DMS153 treated with DMSO at 0.1 percent for 48 hours (cell line): ENCODE results near the gene JPT1.
"Not testable (repeated sequence)": the region's sequence is repeated elsewhere in the genome, so short reads cannot be mapped to it uniquely, and the experiment has no call there.

Experiments used
- DNase-seq: peaks from one replicate; lab custom pipeline; 2025; ENCODE audit not compliant: unreplicated experiment; lab: John Stamatoyannopoulos, UW

Gene JPT1

DNA sequence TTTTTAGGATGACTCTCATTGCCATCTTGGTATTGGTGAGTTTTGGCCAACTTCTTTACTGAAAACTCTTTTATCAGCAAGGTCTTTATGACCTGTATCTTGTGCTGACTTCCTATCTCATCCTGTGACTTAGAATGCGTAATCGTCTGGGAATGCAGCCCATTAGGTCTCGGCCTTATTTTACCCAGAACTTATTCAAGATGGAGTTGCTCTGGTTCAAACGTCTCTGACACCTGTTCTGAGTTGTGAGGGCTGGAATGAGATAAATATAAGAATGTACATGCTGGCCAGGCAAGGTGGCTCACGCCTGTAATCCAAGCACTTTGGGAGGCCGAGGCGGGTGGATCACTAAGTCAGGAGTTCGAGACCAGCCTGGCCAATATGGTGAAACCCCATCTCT is 4.2 kb upstream of the JPT1 start:
- DNase-seq, result not testable (repeated sequence)

DNA sequence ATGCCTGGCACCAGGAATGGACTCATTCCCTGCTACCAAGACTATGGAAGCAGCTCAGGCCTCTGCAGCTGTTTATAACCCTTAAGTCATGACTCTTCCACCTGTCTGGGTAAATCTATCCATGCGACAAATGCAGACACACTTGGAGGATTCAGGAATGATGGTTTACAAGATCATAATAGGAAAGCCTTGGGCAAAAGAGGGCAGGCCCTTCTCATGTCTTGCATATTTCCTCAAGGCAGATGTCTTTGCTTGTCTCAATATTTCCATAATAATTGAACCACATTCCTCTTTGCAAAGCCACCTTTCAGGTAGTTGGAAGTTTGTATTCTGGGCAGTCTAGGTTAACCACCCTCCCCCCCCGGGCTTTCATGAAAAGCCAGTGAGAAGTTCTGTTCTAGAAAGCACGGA is 884 bp upstream of the JPT1 start:
- no peak for DNase-seq

DNA sequence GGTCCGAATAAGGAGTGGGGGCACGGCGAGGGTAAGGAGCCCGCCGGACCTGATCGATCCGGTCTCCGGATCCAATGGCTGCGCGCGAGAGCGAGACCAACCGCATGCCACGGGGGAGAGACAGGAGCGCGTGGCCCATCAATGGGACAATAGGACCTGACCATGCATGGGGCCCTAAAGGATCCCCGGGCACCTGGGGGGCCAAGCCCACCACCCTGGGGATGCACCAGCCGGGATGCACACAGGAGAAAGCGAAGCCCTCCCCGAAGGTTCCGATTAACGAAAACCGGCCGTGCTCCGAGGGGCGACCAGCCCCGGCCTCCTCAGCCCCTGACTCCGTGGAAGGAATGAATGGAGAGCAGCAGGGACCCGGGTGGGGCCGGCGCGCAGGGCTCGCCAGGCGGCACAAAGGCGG is 525 bp downstream of the JPT1 start:
- no peak for DNase-seq

DNA sequence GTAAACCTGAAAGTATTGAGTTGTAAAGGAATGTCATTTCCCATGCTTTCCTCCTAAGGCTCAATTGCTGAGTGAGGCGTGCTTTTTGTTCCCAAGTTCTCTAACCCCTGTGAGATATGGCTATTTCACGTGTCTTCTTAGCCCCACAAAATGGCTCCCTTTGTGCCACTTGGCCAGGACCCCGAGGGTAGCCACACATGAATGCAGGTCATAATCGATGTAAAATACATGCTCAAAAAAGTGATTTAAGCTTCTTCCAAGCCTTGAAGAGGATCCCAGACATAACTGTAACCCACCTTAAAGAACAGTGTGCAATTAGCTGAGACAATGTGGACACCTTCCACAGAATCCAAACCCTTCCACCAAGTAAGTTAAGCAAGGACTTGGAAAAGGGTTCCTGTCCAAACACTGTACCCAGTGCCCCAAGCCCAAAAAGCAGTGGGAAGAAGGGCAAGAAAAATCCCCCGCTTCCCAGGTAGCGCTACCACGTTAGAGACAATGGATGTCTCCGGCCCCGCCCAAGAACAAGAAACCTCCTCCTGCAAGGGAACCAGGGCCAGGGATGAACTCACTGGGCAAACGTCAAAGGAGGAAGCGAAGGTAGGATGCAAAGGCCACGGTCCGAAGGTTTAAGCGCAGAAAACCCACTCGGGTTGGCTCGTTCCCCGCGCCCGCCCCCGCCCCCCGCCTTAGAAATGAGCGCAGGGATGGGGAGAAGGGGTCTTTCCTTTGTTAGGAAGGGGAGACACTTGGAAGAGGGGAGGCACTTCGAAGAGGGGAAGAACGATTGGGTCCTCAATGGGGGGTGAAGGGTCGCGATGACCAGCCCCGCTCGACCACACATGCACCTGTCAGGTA is 1.2 kb downstream of the JPT1 start:
- DNase-seq, result peak; percentile 7

DNA sequence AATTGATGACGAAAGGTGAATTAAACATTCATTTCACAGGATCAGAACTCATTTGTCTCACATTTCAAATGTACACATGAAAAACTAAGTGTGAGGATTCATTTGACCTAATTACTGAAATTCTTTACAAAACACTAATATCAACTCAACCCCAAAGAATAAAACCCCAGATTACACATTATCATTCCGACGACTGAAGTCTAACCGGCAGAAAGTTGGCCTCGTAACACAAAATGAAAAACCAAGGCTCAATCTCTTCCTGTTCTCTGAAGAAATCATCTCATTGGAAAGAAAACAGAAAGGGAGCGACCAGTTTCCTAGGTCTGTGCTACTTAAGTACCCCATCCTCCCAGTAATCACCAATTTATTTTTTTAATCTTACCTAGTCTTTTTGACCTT is 1.8 kb downstream of the JPT1 start:
- DNase-seq, result no peak

DNA sequence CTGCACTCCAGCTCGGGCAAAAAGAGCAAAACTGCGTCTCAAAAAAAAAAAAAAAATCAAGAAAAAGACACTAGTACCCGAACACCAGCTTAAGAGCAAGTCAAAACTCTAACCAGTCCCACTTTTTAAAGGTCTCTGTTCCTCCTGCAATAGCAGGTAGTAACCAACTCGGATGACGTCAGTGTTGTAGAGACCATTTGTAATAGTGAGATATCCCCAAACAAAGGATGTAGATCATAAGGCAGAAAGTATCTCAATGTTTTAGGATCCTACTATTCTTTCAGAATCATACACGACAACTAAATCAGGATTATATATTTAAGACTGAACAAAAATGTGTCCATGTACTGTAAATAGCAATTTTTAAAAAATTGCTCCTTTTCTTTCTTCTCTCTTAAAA is 2.4 kb downstream of the JPT1 start:
- no peak for DNase-seq

DNA sequence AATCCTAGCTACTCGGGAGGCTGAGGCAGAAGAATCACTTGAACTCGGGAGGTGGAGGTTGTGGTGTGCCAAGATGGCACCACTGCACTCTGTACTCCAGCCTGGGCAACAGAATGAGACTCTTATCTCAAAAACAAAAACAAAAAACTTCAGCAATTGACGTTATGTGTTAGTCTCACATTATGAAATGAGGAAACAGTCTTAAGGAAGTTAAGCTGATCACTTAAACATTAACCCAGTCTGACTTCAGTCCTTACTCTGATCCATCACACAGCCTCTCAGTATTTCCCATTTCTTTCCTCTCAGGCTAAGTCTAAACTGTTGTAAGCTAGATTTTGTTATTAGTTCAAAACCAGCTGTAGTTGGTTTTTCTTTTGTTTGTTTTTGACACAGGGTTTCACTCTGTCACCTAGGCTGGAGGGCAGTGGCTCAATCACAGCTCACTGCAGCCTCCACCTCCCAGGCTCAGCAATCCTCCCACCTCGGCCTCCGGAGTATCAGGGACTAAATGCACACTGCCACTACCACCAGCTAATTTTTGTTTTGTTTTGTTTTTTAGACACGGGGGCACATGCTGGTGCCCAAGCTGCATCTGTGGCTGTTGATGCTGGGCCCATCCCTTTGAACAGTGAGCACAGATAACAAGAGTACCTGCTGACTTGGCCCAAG is 6.3 kb downstream of the JPT1 start:
- no peak for DNase-seq

DNA sequence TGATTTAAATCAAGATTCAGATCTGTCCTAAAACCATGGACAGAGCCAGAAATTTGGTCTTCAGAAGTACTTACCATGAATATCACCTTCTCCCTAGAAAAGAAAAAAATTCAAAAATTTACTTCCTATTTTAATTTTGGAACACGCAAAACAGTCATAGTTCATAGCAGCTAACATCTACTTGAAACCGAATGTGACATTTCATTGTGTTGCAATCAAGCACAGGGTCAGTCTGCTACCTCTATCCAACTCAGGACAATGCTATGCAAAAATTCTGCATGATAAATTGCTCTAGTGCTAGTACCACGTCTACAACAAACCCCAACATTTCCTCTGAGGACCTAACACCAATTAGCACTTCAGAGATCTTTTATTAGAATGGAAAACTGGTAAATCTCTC is 7.7 kb downstream of the JPT1 start:
- no peak for DNase-seq

DNA sequence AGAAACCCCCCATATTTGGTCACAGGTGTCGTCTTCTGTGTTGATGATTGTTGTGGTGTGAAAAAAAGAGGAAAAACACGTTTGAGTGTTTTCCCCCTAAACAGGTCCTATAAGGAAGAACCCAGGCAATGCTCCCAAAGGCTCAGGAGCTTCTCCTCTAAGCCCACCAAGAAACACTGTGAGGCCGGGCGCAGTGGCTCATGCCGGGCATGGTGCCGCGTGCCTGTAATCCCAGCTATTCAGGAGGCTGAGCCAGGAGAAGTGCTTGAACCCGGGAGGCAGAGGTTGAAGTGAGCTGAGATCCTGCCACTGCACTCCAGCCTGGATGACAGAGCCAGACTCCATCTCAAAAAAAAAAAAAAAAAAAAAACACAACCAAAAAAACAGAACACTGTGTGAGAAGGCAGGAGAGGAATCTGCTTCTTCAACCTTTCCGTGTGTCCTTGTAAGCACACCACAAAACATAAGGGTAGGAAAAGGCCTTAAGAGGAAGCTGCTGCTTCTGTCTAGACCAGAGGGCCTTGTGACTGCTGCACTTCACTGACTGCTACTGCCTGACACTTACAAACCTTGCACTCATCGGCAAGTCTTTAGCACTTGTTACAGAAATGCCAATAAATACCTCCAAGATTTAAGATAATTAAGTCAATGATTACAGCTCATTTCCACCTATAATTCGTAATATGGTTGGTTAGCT is 9.3 kb downstream of the JPT1 start:
- no peak for DNase-seq

DNA sequence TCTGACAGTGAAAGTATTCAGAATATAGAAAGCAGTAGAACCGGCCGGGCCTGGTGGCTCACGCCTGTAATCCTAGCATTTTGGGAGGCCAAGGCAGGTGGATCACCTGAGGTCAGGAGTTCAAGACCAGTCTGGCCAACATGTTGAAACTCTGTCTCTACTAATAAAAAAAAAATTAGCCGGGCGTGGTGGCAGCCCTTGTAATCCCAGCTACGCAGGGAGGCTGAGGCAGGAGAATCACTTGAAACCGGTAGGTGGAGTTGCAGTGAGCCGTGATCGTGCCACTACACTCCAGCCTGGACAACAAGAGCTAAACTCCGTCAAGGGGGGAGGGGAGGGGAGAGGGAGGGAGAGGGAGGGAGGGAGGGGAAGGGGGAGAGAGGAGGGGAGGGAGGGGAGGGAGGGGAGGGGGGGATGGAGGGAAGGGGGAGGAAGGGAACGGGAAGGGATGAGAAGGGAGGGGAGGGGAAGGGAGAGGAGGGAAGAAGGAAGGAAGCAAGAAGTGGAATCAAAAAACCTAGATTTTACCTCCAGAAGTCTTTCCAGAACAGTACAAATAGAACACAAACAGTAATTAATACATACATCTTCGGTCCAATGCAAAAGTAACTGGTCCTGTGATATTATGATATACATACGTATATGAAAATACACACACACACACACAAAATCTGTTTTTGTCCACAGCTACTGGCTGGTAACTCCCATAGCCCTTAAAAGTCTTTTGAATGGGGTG is 11.9 kb downstream of the JPT1 start:
- DNase-seq, result no peak

DNA sequence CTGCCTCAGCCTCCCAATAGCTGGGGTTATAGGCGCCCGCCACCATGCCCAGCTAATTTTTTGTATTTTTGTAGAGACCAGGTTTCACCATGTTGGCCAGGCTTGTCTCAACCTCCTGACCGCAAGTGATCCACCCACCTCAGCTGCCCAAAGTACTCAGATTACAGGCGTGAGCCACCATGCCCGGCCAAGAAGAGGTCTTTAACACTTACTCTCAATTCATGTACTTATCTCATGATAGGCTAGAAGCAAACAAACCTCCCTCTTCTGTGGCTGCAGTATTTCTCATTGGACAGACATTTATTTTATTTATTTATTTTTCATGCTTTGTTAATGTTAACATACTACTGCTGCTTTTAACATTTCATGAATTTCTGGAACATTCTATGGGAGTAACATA is 15.8 kb downstream of the JPT1 start:
- no peak for DNase-seq

DNA sequence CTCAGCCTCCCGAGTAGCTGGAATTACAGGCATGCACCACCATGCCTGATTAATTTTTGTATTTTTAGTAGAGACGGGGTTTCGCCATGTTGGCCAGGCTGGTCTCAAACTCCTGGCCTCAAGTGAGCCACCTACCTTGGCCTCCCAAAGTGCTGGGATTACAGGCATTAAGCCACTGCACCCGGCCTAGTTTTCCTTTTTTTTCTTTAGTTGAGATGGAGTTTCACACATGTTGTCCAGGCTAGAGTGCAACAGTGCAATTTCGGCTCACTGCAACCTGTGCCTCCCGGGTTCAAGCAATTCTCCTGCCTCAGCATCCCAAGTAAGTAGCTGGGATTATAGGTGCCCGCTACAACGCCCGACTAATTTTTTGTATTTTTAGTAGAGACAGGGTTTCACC is 16.6 kb downstream of the JPT1 start:
- not testable (repeated sequence) for DNase-seq

DNA sequence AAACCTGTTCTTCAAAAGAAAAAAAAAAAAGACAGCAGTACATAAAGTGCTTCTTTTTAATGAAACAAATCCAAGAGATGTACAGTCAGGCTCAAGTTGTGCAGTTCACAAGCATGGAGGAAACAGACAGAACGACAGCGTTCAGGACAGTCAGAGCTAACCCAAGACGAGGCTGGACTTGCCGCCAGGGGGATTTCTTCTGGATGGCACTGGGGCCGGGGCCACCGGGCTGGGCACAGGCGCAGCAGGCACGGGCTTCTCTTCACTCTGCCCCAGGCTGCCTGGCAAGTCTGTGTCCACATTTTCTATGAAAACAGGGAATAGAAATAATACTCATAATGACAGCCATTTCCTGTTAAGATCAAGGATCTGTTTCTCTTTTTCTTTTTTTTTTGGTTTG is 18.4 kb downstream of the JPT1 start:
- no peak for DNase-seq

DNA sequence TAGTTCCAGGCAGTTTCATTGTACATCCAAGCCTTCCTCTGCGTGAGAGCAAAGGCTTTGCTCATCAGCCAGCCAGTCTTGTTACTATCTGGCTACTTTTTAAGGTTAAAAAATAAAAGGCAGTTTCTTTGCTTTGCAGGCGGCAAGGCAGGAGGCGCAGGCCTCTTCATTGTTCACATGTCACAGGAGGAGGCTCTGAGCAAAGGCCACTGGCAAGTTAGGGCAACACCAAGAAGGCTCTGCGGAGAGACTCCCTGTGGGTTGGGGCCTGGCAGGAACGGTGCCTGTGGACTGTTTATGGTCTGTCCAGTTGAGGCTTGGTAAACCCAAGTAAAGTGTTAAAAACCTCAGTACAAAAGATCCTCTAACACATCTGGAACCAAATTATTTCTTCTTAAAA is 18.9 kb downstream of the JPT1 start:
- no peak for DNase-seq

DNA sequence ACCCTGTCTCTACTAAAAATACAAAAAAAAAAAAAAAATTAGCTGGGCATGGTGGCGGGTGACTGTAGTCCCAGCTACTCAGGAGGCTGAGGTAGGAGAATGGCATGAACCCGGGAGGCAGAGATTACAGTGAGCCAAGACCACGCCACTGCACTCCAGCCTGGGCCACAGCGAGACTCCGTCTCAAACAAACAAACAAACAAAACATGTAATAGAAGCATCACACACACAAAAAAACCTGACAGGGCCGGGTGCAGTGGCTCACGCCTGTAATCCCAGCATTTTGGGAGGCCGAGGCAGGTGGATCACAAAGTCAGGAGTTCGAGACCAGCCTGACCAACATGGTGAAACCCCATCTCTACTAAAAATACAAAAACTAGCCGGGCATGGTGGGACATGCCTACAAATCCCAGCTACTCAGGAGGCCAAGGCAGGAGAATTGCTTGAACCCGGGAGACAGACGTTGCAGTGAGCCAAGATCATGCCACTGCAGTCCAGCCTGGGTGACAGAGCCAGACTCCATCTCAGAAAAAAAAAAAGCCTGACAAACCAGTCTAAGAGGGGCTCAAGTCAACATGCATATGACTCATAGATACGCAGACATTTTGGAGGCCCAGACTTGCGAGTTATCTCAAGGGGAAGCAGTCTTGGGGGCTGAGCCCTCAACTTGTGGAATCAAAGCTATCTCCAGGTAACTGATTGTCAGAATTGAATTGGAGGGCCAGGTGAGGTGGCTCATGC is 20.5 kb downstream of the JPT1 start:
- DNase-seq, result not testable (repeated sequence)

DNA sequence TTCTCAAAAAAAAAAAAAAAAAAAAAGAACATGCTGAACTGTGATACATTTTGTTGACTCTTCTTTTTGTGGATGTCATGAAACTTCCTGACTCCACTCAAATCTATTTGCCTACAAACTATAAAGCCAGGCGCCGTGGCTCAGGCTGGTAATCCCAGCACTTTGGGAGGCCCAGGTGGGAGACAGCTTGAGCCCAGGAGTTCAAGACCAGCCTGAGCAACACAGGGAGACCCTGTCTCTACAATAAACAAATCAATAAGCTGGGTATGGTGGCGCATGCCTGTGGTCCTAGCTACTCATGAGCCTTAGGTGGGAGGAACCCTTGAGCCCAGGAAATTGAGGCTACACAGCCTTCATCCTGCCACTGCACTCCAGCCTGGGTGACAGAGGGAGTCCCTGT is 21.3 kb downstream of the JPT1 start:
- DNase-seq, result no peak

DNA sequence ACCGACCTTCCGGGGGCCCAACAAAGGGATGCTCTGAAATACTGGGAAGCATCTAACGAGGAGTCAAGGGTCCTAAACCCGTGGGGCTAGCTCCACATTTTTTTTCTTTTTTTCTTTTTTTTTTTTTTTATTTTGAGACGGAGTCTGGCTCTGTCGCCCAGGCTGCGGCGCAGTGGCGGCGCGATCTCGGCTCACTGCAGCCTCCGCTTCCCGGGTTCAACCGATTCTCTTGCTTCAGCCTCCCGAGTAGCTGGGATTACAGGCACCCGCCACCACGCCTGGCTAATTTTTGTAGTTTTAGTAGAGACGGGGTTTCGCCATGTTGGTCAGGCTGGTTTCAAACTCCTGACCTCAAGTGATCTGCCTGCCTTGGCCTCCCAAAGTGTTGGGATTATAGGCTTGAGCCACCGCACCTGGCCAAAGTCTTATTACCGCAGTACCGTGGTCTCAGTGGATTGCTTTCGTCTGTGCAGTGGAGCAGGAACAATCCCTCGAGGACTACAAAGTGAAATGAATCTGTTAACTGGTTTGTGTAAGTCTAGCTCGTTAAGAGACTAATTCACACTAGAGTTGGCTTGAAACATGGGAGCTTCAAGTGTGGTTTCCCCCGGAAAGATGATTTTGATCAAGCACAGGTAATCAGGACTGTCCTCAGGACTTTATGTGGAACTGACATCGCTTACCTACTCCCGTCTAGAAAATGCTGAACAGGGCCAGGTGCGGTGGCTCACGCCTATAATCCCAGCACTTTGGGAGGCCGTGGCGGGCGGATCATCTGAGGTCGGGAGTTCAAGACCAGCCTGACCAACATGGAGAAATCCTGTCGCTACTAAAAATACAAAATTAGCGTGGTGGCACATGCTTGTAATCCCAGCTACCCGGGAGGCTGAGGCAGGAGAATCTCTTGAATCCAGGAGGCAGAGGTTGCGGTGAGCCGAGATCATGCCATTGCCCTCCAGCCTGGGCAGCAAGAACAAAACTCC is 22.0 kb downstream of the JPT1 start:
- not testable (repeated sequence) for DNase-seq

DNA sequence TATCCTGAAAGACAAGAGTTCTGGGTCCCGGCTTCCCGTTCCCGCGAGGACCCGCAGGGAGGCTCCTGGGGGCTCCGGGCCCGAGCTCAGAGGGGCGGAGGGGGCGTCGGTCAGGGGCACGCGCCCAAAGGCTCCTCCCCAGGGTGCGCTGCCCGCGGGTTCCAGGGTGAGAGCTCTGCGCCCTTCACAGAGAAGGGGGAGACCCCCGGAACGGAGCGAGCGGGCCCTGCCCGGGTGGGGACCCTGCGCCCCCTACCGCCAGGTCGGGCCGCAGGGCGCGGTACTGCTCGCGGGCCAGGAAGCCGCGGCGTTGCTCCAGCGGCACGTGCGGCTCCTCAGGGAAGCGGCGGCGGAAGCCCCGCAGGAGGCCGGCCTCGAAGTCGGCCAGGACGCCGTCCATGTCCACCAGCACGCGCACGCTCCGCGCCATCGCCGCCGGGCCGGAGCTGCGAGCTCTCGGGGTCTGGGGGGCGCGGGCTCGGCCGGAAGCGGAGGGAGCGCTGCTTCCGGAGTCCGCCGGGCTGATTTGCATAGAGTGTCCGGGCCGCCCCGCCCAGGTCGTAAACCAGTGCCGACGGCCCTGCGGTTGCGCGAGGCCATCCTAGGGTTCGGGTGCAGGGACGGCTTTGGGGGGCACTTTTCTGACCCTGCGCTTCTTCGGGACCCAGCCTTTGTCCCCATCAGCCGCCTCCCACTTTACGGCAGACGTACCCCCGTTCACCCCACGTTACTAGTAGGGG is 22.9 kb downstream of the JPT1 start, which contains the start of gene NT5C:
Gene NT5C, minus strand, starts transcription at position 465 of the 740 bp plus-strand sequence. Its CDS starts 35 bp downstream, at position 430.
- peak; percentile 47 for DNase-seq
